CD1c-positive myeloid dendritic cell (primary cell): ENCODE measurements around the gene SBNO2.
A peak's percentile ranks its signal among the peaks of the same experiment; 100 is the strongest.

Source experiments
- DNase-seq: peaks from one replicate; pipeline ENCODE4 v3.0.0-alpha.2; 2016; ENCODE audit errors: extremely low spot score

SBNO2 gene

DNA sequence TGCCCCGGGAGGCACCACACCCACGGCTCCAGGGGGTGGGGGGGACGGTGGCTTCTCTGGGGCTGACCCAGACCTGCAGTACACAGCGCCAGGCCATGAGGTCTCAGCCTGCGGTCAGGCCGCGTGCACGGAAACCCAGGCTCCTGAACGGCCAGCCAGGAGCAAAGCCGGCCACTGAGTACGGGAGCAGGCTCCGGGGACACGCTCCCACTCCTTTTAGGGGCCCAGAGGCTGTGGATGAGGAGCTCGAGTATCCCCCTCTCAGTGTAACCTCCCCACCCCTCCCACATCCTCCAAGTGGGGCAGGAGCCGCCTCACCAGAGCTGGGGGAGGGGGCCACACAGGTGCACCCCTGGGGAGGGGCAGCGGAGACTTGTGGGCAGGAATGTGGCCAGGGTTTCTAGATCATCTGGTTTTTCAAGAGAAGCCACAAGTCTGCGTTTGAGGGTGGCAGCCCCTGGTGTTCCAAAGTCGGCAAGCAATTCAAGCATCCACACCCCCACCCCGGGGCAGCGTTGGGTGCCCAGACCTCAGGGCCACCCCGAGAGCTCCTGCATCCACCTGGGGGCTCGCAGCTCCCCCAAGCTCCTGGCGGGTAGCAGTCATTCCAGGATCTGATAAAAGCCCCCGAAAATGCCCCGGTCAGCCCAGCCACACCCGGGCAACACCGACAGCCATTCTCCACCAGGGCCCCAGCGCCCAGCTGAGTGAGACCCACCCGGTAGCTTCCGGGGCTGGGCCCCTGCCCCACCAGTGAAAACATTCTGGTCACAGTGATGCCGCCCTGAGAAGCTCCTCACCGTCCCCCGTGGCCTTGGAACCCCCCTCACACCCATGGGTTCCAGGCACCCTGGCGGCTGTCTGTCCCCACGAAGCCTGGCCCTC, 6.1 kb downstream of the SBNO2 start:
- no peak for DNase-seq

- no peak for DNase-seq
Measured at GRCh38 chr19:1166872-1167573, 7.0 kb downstream of the SBNO2 start.

DNA sequence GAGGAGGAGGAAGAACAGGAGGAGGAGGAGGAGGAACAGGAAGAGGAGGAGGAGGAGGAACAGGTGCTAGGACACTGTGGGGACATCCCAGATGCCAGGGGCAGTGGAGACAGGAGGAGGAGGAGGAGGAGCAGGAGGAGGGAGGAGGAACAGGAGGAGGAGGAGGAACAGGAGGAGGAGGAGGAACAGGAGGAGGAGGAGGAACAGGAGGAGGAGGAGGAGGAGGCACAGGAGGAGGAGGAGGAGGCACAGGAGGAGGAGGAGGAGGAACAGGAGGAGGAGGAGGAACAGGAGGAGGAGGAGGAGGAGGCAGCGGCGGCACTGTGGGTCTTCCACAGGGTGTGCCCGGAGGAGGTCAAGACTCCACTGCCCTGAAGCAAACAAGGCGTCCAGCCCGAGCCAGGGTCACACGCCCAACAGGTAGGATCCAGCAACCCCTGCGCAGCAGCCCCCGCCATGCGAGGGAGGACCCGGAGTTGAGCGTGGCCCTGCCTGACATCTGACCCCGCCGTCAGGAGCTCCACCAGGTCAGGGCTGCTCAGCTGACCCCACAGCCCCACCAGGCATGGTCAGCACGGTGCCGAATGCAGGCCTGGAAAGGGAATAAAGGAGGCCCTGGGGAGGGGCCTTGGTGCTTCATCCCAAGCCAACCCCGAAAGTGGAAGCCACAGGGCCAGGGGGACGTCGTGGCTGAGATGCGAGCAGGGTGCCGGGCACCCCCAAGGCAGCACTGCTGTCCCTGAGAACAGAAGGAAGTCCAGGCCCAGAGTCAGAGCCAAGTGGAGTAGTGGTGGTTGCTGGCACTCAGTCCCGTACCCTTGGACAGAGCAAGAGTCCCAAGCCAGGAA, 9.2 kb downstream of the SBNO2 start:
- no peak for DNase-seq

- DNase-seq = no peak
Measured at GRCh38 chr19:1163934-1164683, 10.0 kb downstream of the SBNO2 start.

GRCh38 chr19:1163283-1163933, 10.7 kb downstream of the SBNO2 start:
- DNase-seq = peak; percentile 90

- no peak for DNase-seq
Measured at GRCh38 chr19:1162404-1163282, 11.4 kb downstream of the SBNO2 start.

DNA sequence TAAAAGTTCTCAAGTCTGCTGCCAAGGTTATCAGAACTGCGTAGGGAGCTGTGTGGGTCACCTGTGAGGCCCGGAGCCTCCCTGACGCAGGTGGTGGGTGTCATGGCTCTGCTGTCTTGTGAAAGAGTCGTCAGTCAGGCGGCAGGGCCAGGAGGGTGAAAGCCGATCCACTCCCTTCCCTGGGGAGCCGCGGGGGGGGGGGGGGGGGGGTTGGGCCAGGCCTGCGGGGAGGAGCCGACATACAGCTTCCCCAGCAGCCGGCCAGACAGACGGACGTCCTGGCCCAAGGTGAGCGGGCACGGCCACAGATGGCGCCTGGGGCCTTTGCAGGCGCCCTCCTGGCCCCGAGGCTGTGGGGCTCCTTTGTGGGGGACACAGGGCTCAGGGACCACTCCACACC, 12.4 kb downstream of the SBNO2 start:
- DNase-seq = no peak

DNA sequence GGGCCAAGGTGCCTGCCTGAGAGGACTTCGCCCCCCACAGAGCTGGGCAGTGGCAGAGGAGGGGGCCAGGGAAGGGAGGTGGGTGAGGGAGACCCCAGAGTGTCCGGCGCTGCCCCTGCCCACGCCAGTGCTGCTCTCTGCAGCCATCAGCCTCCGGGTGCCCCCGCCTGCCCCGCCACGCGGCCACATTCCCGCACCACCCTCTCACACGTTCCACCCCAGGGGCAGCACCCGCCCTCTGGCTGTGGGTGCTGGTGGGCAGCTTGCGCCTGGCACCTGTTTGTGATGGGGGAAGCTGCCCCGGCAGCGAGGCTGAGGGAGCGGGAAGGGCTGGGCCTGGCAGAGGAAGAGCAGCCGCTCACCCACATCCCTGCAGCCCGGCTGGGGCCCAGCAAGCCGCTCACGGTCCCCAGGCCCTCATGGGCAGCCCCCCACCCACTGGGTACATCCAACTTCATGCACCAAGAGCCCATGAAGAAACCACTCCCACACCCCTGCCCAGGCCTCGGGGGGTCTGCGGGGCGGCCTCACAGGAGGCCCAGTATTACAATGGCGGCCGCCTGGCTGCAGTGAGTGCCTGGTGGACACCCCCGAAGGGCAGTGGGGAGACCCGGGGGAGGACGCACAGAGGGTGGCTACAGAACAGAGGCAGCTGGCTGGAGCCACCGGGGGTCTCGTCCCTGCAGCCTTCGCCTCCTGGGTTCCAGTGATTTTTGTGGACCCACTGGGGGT, 14.0 kb downstream of the SBNO2 start:
- no peak for DNase-seq

DNA sequence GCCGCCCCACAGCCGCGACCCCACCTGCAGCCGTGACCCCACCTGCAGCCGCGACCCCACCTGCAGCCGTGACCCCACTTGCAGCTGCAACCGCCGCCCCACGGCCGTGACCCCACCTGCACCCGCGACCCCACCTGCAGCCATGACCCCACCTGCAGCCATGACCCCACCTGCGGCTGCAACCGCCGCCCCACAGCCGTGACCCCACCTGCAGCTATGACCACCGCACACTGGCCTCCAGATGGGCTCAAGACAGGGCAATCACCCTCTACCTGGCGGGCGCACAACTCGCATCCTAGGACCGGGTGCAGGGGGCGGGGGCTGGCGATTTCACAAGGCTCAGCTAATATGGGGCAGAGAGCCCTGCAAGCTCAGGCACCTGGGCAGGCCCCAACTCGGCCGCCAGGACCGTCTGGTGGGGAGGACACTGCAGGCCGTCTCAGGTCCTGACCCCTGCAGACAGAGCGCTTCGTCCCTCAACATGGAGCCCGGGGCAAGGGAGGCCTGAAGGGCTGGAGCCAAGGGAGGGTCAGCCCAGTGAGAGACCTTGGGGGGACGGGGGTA, 15.1 kb downstream of the SBNO2 start:
- no peak for DNase-seq

DNA sequence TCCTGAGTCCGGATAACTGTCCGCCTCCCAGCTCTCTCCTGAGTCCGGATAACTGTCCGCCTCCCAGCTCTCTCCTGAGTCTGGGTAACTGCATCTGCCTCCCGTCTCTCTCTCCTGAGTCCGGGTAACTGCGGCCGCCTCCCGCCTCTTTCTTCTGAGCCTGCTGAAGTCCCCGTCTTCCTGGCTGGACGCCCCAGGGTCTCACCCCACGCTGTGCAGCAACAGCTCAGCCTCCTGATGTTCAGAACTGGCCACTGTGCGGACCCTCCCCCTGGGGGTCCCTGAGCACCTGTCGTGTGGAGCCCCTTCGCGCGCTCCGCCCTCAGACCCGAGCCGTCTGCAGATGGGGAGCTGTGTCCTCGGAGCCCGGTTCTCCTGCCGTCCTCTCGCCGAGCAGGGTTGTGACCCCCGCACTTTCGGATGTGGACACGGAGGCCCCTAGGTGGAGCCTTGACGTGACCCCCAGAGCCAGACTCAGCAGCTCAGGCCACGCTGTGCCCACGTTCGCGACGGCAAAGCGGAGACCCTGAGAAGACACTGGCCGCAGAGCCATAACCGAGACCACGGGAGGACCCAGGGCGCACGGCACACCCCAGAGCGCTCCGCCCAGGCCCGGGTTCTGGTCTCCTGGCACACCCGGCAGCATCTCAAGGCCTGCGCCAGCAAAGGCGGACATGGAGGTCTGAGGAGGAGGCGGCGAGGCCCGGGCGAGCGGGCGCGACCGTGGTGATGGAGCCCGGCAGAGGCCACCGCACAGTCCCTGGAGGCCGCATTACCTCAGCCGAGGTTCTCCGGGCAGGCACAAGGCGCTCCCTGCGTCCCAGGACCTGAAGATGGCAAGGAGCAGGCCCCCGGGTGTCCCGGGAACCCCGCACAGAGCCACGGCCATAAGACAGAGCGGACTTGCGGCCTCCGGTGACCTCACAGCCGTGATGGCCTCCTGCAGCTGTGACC, 15.9 kb downstream of the SBNO2 start:
- DNase-seq = no peak

DNA sequence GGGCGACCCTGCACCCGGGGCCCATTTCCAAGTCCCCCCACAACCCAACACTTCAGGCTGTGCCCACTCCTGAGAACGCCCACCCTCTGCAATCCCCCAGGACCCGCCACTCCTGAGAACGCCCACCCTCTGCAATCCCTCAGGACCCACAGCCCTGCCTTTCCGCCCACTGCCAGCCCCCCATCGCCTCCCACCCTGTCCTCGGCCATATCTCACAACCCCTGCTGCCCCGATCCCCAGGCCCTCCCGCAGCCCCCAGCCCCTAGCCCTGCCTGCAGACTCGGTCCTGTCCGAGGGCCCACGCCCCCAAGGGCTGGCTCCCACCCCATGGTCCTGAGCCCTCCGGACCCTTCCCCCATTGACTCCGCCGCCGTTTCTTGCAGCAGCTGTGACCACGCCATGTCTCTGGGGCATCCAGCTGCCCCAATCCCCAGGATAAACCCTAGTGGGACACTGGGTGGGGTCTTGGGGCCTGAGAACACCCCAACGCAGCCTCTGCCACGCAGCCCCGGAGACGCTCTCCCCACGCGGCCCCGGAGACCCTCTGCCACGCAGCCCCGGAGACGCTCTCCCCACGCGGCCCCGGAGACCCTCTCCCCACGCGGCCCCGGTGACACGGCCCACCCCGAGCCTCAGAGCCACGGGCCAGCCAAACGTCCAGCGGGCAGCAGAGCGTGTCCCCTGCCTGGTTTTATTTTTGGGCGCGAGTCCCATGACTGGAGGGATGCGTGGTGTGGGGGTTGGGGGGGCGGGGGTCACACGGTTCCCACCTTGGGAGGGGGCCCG, 17.0 kb downstream of the SBNO2 start:
- DNase-seq = no peak

GRCh38 chr19:1156305-1156801, 17.7 kb downstream of the SBNO2 start:
- no peak for DNase-seq

- DNase-seq = peak; percentile 35
Measured at GRCh38 chr19:1155352-1156304, 18.4 kb downstream of the SBNO2 start.

GRCh38 chr19:1154731-1155351, 19.2 kb downstream of the SBNO2 start:
- peak; percentile 89 for DNase-seq
